ENCODE data around the gene CFAP157. TPM values are rescaled to one million over a fixed set of nuclear protein-coding genes. Genes with fewer than 3 reads are reported as not detected.

The CFAP157 gene
- total and polyA plus RNA-seq, 2 donors from 2014 or later = 0.41 to 2.9 TPM

DNA sequence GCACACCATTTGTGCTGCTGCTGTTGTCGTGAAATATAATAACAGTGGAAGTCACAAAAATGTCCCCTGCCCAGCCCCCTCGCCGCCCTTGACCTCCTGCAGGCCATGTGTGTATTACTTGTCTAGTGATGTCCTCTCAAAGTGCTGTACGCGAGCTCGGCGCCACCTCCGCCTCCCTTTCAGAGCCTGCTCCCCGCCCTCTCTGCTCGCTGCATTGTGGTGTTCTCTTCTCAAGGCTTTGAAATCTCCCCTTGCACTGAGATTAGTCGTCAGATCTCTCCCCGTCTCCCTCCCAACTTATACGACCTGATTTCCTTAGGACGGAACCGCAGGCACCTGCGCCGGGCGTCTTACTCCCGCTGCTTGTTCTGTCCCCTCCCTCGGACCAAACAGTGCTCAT lies 14.7 kb upstream of the CFAP157 start:
- FAIRE-seq (no peak), DNase-seq (no peak)
- intact Hi-C loops (cut with DNase I) = no loop called here
- Histone ChIP-seq H3K27ac (ENCODE audit: low read depth in 2 of 2, low read length in 2 of 2) (no peak overlapping the region), H3K4me1 (ENCODE audit: control insufficient read depth in 2 of 3, insufficient read depth in 2 of 3, low read depth in 1 of 3, low read length in 3 of 3) (no peaks in the 10 kb centered on the region), H3K36me3 (ENCODE audit: control insufficient read depth in 2 of 3, insufficient read depth in 3 of 3, low read length in 3 of 3) (no peaks in the 10 kb centered on the region), H3K4me3 (ENCODE audit: low read length in 3 of 3) (no peak overlapping the region), H3K9me3 (ENCODE audit: control insufficient read depth in 2 of 3, insufficient read depth in 1 of 3, low read length in 3 of 3) (no peaks in the 10 kb centered on the region), H3K27me3 (ENCODE audit: control insufficient read depth, insufficient read depth, low read length) (no peaks in the 10 kb centered on the region), H3K9ac (ENCODE audit: low read length in 3 of 3) (no peak overlapping the region)
- TF ChIP-seq, protein P1, sequence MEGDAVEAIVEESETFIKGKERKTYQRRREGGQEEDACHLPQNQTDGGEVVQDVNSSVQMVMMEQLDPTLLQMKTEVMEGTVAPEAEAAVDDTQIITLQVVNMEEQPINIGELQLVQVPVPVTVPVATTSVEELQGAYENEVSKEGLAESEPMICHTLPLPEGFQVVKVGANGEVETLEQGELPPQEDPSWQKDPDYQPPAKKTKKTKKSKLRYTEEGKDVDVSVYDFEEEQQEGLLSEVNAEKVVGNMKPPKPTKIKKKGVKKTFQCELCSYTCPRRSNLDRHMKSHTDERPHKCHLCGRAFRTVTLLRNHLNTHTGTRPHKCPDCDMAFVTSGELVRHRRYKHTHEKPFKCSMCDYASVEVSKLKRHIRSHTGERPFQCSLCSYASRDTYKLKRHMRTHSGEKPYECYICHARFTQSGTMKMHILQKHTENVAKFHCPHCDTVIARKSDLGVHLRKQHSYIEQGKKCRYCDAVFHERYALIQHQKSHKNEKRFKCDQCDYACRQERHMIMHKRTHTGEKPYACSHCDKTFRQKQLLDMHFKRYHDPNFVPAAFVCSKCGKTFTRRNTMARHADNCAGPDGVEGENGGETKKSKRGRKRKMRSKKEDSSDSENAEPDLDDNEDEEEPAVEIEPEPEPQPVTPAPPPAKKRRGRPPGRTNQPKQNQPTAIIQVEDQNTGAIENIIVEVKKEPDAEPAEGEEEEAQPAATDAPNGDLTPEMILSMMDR (IDR thresholded peaks at IDR 0.05; ENCODE audit: borderline replicate concordance, extremely low read depth, insufficient read depth) = no peak

DNA sequence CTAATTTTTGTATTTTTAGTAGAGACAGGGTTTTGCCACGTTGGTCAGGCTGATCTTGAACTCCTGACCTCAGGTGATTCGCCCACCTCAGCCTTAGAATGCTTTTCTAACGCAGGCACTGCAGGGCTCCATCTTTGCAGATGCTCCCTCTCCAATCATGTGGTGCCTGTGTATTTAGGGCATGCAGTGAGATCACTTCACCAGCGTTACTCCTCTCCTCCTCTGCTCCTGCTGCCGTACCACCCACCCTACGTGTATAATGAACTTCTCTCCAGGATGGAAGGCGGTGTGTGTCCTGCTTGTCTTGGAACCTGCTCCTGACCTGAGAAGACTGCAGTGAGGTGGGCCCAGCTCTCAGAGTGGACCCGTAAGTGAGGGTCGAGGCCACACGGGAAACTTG lies 13.6 kb upstream of the CFAP157 start:
- DNase-seq = no peak
- intact Hi-C loops (cut with DNase I) = no loop called here
- H3K36me3 ChIP-seq (ENCODE audit: control insufficient read depth in 2 of 3, insufficient read depth in 3 of 3, low read length in 3 of 3) = no peaks in the 10 kb centered on the region

DNA sequence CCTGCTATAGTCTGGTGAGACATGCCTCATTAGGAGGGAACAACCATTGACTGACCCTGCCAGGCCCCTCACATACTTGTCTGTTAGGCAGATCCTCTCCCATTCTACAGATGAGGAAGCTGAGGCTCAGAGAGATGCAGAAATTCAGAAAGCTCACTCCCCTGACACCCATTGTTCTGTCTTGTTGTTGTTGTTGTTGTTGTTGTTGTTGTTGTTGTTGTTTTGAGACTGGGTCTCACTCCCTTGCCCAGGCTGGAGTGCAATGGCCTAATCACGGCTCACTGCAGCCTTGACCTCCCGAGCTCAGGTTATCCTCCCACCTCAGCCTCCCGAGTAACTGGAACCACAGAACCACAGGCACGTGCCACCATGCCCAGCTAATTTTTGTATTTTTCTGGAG lies 13.1 kb upstream of the CFAP157 start:
- no peaks in the 10 kb centered on the region for H3K36me3 ChIP-seq (ENCODE audit: control insufficient read depth in 2 of 3, insufficient read depth in 3 of 3, low read length in 3 of 3)
- no peaks in the 10 kb centered on the region for H3K27me3 ChIP-seq (ENCODE audit: control insufficient read depth, insufficient read depth, low read length)
- no peak overlapping the region for H3K27ac ChIP-seq (ENCODE audit: low read depth in 2 of 2, low read length in 2 of 2)
- H3K9me3 ChIP-seq (ENCODE audit: control insufficient read depth in 2 of 3, insufficient read depth in 1 of 3, low read length in 3 of 3) = no peaks in the 10 kb centered on the region
- FAIRE-seq = no peak
- no peak overlapping the region for H3K9ac ChIP-seq (ENCODE audit: low read length in 3 of 3)
- TF ChIP-seq, protein P1 (IDR thresholded peaks at IDR 0.05; ENCODE audit: borderline replicate concordance, extremely low read depth, insufficient read depth) = no peak
- H3K4me3 ChIP-seq (ENCODE audit: low read length in 3 of 3) = no peak overlapping the region
- no peaks in the 10 kb centered on the region for H3K4me1 ChIP-seq (ENCODE audit: control insufficient read depth in 2 of 3, insufficient read depth in 2 of 3, low read depth in 1 of 3, low read length in 3 of 3)
- intact Hi-C loops (cut with DNase I) = no loop called here
- DNase-seq = no peak

More for the DNA sequence above, 13.6 kb upstream of the CFAP157 start:
- H3K9me3 ChIP-seq (ENCODE audit: control insufficient read depth in 2 of 3, insufficient read depth in 1 of 3, low read length in 3 of 3) = no peaks in the 10 kb centered on the region
- H3K27me3 ChIP-seq (ENCODE audit: control insufficient read depth, insufficient read depth, low read length) = no peaks in the 10 kb centered on the region
- no peak overlapping the region for H3K4me3 ChIP-seq (ENCODE audit: low read length in 3 of 3)
- H3K9ac ChIP-seq (ENCODE audit: low read length in 3 of 3) = no peak overlapping the region
- H3K27ac ChIP-seq (ENCODE audit: low read depth in 2 of 2, low read length in 2 of 2) = no peak overlapping the region
- H3K4me1 ChIP-seq (ENCODE audit: control insufficient read depth in 2 of 3, insufficient read depth in 2 of 3, low read depth in 1 of 3, low read length in 3 of 3) = no peaks in the 10 kb centered on the region
- TF ChIP-seq, protein P1 (IDR thresholded peaks at IDR 0.05; ENCODE audit: borderline replicate concordance, extremely low read depth, insufficient read depth) = no peak
- no peak for FAIRE-seq

Data from kidney (tissue), 14 donors.